ENCODE data around the gene FAM9C. TPM values are rescaled to one million over a fixed set of nuclear protein-coding genes. Genes with fewer than 3 reads are reported as not detected.

Gene FAM9C
- total and polyA plus RNA-seq, 2 of the 4 experiments (the other 2 are of a cell fraction) = not detected

DNA sequence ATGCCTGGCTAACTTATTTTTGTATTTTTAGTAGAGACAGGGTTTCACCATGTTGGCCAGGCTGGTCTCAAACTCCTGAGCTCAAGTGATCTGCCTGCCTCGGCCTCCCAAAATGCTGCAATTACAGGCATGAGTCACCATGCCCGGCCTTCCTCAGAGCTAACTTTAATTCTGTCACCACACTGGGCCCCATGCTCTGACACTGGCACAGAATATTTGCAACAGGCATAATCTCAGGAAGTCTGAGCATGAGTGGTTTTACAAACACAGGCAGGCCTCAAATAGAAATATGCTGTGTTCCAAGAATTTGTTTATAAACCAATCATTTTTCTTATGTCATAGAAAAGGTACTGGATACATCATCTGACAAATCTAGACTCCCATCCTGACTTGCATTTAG, 32.7 kb upstream of the FAM9C start:
- H2BK20ac ChIP-seq (ENCODE audit: low read depth, low read length) = no peak overlapping the region
- no peaks in the 10 kb centered on the region for H4K20me1 ChIP-seq (ENCODE audit: insufficient read depth, low read length)
- H2BK120ac ChIP-seq (ENCODE audit: low read depth, low read length) = no peak overlapping the region
- H3K56ac ChIP-seq (ENCODE audit: extremely low read depth, insufficient read depth, low read length) = no peak overlapping the region
- no peak overlapping the region for H4K5ac ChIP-seq (ENCODE audit: low read depth, low read length)
- no peaks in the 10 kb centered on the region for H3K9me3 ChIP-seq (ENCODE audit: control insufficient read depth, insufficient read depth, low read length)
- CTCF ChIA-PET = no interaction called here
- H2BK15ac ChIP-seq (ENCODE audit: low read depth, low read length) = no peak overlapping the region
- no TSS peak for BruUV-seq (replicated peaks)
- peak overlapping the region; percentile 30 for H2BK5ac ChIP-seq (ENCODE audit: low read depth, low read length, poor library complexity, severe bottlenecking)
- no peaks in the 10 kb centered on the region for H3K36me3 ChIP-seq (ENCODE audit: control insufficient read depth, insufficient read depth, low read length)
- no peak overlapping the region for H2AK9ac ChIP-seq (replicated peaks; ENCODE audit: low read depth, low read length, poor library complexity)
- no peak overlapping the region for H2AFZ ChIP-seq (replicated peaks; ENCODE audit: low read length, poor library complexity)
- in situ Hi-C loops (cut with MboI; ENCODE audit: low sequenced_read_pairs) (no loop called here), intact Hi-C loops (cut with micrococcal nuclease) (loop anchor here (5.0 to 10.0 kb wide), 2 partner anchors 102 to 410 kb away; partner anchors contain the start of gene TMSB4X), dilution Hi-C loops (cut with HindIII; ENCODE audit: low sequenced_read_pairs, unreplicated experiment) (no loop called here)
- H3K4me2 ChIP-seq (ENCODE audit: low read depth, low read length) = no peak overlapping the region
- H3K4ac ChIP-seq (ENCODE audit: low read depth, low read length) = no peak overlapping the region
- H3K18ac ChIP-seq (ENCODE audit: low read depth, low read length) = no peak overlapping the region
- H3K9ac ChIP-seq (ENCODE audit: low read depth, low read length) = no peak overlapping the region
- H3K4me3 ChIP-seq (ENCODE audit: insufficient read depth, low read depth, low read length) = no peak overlapping the region
- H2AK5ac ChIP-seq (ENCODE audit: low read depth, low read length) = no peak overlapping the region
- peaks cover 2% of the 10 kb centered on the region for H3K4me1 ChIP-seq (ENCODE audit: control insufficient read depth, insufficient read depth, low read length)
- no peak overlapping the region for H3K23ac ChIP-seq (ENCODE audit: low read depth, low read length)
- peak overlapping the region; percentile 40; the same call in 1 of the 2 replicates for H3K27ac ChIP-seq (ENCODE audit: insufficient read depth, low read length)
- POLR2A ChIA-PET (ENCODE audit: unreplicated experiment) = no interaction called here
- DNase-seq = peak; percentile 47
- no CpG with 5 or more reads among the region's 2 CpGs for whole genome bisulfite sequencing, 2 experiments (ENCODE audit: extremely low coverage in 2 of 2, insufficient read length in 1 of 2)
- H4K8ac ChIP-seq (ENCODE audit: low read depth in 2 of 2, low read length in 2 of 2) = no peak overlapping the region
- H3K9me1 ChIP-seq (ENCODE audit: insufficient read depth, low read length) = no peaks in the 10 kb centered on the region
- no peak overlapping the region for H4K91ac ChIP-seq (ENCODE audit: insufficient read depth, low read depth, low read length)
- no peak for TF ChIP-seq MAFK (IDR thresholded peaks at IDR 0.05; ENCODE audit: low read depth, low read length)
- TF ChIP-seq SMC3 (IDR thresholded peaks at IDR 0.05; ENCODE audit: low read depth, low read length) = no peak
- TF ChIP-seq MAZ (IDR thresholded peaks at IDR 0.05; ENCODE audit: borderline replicate concordance, low read depth, low read length) = no peak
- no peak for TF ChIP-seq MXI1 (IDR thresholded peaks at IDR 0.05; ENCODE audit: borderline replicate concordance, low read depth, low read length)
- TF ChIP-seq CEBPB (IDR thresholded peaks at IDR 0.05; ENCODE audit: low read depth, low read length) = no peak
- TF ChIP-seq RFX5 (IDR thresholded peaks at IDR 0.05; ENCODE audit: low read depth, low read length) = no peak
- TF ChIP-seq, protein P1, sequence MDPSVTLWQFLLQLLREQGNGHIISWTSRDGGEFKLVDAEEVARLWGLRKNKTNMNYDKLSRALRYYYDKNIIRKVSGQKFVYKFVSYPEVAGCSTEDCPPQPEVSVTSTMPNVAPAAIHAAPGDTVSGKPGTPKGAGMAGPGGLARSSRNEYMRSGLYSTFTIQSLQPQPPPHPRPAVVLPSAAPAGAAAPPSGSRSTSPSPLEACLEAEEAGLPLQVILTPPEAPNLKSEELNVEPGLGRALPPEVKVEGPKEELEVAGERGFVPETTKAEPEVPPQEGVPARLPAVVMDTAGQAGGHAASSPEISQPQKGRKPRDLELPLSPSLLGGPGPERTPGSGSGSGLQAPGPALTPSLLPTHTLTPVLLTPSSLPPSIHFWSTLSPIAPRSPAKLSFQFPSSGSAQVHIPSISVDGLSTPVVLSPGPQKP (IDR thresholded peaks at IDR 0.05; ENCODE audit: borderline replicate concordance, low read depth, low read length) = no peak
- no peak for TF ChIP-seq RAD21 (IDR thresholded peaks at IDR 0.05; ENCODE audit: low read length)
- TF ChIP-seq, protein P2, sequence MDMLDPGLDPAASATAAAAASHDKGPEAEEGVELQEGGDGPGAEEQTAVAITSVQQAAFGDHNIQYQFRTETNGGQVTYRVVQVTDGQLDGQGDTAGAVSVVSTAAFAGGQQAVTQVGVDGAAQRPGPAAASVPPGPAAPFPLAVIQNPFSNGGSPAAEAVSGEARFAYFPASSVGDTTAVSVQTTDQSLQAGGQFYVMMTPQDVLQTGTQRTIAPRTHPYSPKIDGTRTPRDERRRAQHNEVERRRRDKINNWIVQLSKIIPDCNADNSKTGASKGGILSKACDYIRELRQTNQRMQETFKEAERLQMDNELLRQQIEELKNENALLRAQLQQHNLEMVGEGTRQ (IDR thresholded peaks at IDR 0.05; ENCODE audit: low read depth, low read length) = no peak
- TF ChIP-seq, protein P3, sequence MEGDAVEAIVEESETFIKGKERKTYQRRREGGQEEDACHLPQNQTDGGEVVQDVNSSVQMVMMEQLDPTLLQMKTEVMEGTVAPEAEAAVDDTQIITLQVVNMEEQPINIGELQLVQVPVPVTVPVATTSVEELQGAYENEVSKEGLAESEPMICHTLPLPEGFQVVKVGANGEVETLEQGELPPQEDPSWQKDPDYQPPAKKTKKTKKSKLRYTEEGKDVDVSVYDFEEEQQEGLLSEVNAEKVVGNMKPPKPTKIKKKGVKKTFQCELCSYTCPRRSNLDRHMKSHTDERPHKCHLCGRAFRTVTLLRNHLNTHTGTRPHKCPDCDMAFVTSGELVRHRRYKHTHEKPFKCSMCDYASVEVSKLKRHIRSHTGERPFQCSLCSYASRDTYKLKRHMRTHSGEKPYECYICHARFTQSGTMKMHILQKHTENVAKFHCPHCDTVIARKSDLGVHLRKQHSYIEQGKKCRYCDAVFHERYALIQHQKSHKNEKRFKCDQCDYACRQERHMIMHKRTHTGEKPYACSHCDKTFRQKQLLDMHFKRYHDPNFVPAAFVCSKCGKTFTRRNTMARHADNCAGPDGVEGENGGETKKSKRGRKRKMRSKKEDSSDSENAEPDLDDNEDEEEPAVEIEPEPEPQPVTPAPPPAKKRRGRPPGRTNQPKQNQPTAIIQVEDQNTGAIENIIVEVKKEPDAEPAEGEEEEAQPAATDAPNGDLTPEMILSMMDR (conservative IDR thresholded peaks at IDR 0.05; ENCODE audit: low read depth, low read length) = no peak
- no peak for TF ChIP-seq POLR2A (IDR thresholded peaks at IDR 0.05; ENCODE audit: low read depth, low read length)
- TF ChIP-seq CHD1 (IDR thresholded peaks at IDR 0.05; ENCODE audit: low read depth, low read length) = no peak
- no peak for TF ChIP-seq NFE2L2 (IDR thresholded peaks at IDR 0.05; ENCODE audit: low read depth, low read length)
- no peak for TF ChIP-seq RCOR1 (IDR thresholded peaks at IDR 0.05; ENCODE audit: insufficient replicate concordance, low read length)
- no peak for TF ChIP-seq BHLHE40 (IDR thresholded peaks at IDR 0.05; ENCODE audit: low read depth, low read length)
- TF ChIP-seq FOS (IDR thresholded peaks at IDR 0.05; ENCODE audit: low read depth, low read length) = no peak
- no peaks in the 10 kb centered on the region for H3K27me3 ChIP-seq (ENCODE audit: control insufficient read depth, insufficient read depth, low read length)
- ATAC-seq (ENCODE audit: low read depth) = peak; percentile 42; the same call in 1 of the 2 replicates
- no peak overlapping the region for H3K14ac ChIP-seq (replicated peaks; ENCODE audit: low read depth, low read length)
- H3K79me1 ChIP-seq (ENCODE audit: low read depth in 1 of 2, low read length in 2 of 2) = no peaks in the 10 kb centered on the region
